Hepatocyte (in vitro differentiated cells): ENCODE results near the gene MEGF10.

Experiments used
- CTCF ChIP-seq: fragments of 200-600 bp; sonication (generic); IDR thresholded peaks from 2 replicates; pipeline ENCODE4 v1.5.1; 2016; ENCODE audit warnings: antibody characterized with exemption, mild to moderate bottlenecking; ENCODE audit not compliant: poor library complexity
- EZH2 ChIP-seq: fragments of 200-600 bp; sonication (generic); IDR thresholded peaks from 2 replicates; pipeline ENCODE4 v1.6.1; 2016; ENCODE audit warnings: antibody characterized with exemption, mild to moderate bottlenecking, borderline replicate concordance

- TF ChIP-seq CTCF (no peak), EZH2 (no peak)
These were observed 29.7 kb downstream of the MEGF10 start for GRCh38 chr5:127320032-127320965.
